D721Med (cell line): ENCODE results near the gene HSBP1L1.

Experiments
- DNase-seq: peaks from one replicate; pipeline ENCODE4 v3.0.0; 2011; ENCODE audit warnings: low spot score; ENCODE audit not compliant: insufficient read length
- FAIRE-seq: peaks from 2 replicates; lab custom pipeline; 2011; peaks lifted over from hg19 to GRCh38; lab: Jason Lieb, UNC
- TF ChIP-seq, protein P1 (sequence below): IDR thresholded peaks from 2 replicates; pipeline ENCODE4 v1.5.1; 2012; ENCODE audit warnings: mild to moderate bottlenecking, control low read depth; ENCODE audit not compliant: insufficient read depth; ENCODE audit errors: missing control alignments

Gene HSBP1L1

DNA sequence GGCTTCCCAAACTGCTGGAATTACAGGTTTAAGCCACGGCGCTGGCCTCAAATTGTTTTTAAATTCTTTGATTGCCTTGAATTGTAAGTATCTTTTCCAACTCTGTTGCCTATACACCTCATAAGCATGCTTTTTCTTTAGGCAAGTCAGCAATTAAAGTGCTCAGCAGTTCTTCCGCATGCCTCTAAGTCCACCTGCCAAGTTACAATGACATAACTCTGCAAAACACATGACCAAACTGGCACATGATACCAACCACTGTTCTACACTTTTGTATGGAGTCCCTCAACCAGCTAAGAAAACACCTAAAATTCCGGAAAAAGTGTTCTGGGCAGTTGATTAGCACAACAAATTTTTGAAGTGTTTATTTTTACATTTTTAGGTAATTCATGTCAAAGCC is 18.8 kb downstream of the HSBP1L1 start:
- FAIRE-seq (no peak), DNase-seq (no peak)
- TF ChIP-seq, protein P1, sequence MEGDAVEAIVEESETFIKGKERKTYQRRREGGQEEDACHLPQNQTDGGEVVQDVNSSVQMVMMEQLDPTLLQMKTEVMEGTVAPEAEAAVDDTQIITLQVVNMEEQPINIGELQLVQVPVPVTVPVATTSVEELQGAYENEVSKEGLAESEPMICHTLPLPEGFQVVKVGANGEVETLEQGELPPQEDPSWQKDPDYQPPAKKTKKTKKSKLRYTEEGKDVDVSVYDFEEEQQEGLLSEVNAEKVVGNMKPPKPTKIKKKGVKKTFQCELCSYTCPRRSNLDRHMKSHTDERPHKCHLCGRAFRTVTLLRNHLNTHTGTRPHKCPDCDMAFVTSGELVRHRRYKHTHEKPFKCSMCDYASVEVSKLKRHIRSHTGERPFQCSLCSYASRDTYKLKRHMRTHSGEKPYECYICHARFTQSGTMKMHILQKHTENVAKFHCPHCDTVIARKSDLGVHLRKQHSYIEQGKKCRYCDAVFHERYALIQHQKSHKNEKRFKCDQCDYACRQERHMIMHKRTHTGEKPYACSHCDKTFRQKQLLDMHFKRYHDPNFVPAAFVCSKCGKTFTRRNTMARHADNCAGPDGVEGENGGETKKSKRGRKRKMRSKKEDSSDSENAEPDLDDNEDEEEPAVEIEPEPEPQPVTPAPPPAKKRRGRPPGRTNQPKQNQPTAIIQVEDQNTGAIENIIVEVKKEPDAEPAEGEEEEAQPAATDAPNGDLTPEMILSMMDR = no peak

DNA sequence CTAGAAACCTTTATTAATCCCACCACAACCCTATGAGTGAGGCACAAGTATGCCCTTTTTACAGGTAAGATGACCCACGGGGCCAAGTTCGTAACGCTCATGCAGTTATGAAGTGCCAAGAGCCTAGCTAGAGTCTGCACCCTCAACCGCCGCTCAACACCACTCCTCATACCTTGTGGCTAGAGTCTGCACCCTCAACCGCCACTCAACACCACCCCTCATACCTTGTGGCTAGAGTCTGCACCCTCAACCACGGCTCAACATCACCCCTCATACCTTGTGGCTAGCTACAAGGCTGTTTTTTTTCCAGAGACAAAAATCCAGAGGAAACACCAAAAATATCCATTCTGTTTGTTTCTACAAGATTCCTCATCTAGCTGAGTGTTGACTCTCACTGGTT is 19.4 kb downstream of the HSBP1L1 start:
- TF ChIP-seq, protein P1 = no peak
- no peak for DNase-seq
- peak; percentile 96 for FAIRE-seq

DNA sequence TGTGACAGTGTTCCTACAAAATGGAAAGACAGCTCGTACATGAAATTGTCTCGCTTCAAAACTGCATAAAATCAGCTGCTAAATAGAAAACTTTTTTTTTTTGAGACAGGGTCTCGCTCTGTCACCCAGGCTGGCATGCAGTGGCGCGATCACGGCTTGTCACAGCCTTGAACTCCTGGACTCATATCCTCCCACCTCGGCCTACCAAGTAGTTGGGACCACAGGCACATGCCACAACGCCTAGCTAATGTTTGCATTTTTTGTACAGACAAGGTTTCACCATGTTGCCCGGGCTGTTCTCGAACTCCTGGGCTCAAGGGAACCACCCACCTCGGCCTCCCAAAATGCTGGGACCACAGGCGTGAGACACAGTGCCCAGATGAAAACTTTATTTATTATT is 20.7 kb downstream of the HSBP1L1 start:
- DNase-seq (no peak), FAIRE-seq (no peak)
- TF ChIP-seq, protein P1 = no peak

DNA sequence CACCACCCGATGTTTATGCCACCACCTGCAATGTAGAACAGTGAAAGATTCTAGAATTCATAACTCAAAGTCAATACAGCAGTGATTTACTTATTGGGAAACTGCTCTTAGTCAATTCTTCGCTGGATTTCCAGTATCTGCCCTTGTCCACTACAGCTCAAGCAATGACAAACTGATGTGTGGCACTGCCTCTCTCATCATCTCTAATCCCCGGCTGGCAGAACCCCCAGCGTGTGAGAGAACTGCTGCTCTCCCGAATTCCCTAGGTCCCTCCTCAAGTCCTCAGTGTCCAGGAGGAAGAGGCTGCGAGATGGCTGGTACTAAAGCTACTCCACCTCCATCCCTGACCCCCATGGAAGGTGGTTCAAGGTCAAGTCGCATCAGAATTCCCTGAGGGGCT is 22.3 kb downstream of the HSBP1L1 start:
- FAIRE-seq (no peak), DNase-seq (no peak)
- TF ChIP-seq, protein P1 = no peak

DNA sequence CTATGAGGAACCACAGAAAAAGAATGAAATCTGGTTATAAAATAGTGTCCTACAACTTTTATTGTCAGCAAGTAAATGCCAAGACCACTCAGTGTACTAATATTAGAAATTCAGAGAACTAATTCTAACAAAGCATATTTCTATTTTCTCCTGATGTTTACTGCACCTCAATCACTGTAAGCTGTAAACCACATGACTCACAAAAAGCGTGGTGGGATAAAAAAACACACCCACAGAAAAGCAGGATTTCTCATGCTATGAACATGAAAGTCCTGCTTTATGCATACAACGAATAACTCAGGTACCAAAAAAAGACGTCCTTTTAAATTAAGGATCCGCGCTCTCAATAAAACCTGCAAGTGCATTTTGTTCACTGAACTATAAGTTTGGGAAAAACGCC is 23.1 kb downstream of the HSBP1L1 start:
- no peak for FAIRE-seq
- TF ChIP-seq, protein P1 = no peak
- DNase-seq = no peak

DNA sequence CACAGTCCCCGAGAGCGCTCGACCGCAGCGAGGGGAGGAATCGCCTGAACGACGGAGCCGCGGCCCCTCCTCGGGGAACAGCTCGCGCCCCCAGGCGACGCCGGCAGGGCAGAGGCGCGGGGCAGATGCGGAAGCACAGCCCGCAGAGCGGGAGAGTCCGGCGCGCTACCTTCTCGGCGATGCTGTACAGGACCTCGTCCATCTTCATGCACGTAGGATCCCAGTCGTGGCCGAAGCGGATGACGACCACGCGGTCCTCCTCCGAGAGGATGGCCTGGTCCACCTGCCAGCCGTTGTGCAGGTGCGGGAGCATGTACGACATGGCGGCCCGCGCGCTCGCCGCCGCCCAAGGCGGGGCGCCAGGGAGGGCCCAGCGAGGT is 23.6 kb downstream of the HSBP1L1 start:
- FAIRE-seq (no peak), DNase-seq (peak; percentile 76)
- TF ChIP-seq, protein P1 = peak; percentile 34

DNA sequence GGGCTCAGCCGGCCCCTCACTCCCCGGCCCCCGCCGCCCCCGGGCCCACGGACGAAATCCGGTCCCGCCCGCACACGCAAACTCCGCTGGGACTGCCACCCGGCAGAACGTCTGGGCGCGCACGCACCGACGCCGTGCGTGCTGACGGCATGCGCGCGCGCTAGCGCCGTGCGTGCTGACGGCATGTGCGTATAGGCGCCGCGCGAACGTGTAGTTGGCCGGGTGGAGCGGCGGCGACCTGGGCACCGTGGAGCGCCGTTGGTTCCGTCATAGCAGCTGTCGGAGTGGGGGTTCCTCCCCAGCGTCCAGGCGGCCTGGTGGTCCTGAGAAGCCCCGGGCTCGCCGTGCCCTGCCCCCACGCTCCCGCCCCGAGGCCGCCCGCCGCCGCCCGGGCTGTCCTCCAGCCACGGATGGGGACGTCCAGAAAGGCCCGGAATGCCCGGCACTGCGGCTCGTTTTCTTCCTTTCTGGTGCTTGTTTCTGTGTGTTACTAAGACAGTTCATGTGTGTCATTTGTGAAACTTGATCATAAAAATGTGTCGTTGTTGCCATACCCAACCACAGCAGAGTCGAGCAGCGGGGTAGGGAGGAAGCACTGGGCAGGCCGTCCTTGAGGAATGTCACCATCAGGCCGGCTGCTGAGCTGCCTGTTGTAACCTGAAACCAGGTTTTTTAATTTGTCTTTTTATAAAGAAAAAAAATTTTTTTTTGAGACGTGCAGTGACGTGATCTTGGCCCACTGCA is 24.2 kb downstream of the HSBP1L1 start, which contains the start of gene TXNL4A:
Gene TXNL4A (minus strand): TSS at position 113 of the 744 bp plus-strand sequence. CDS start 171 bp downstream, outside the sequence.
- DNase-seq (peak; percentile 93), FAIRE-seq (peak; percentile 66)
- TF ChIP-seq, protein P1 = no peak
